Peyer's patch (tissue), 4 donors: ENCODE results near the gene SCIMP. TPM values are rescaled to one million over a fixed set of nuclear protein-coding genes. Genes with fewer than 3 reads are reported as not detected.
"Not testable (repeated sequence)": the region's sequence is repeated elsewhere in the genome, so short reads cannot be mapped to it uniquely, and the experiment has no call there.

Experiments used
- DNase-seq, 3 donors: peaks; one replicate each; pipeline ENCODE4 v3.0.0-alpha.2; 2017 to 2019
- H3K27ac ChIP-seq, 4 donors: fragments of 200-600 bp; sonication (generic); one replicate each; pipeline ENCODE4 v1.5.1; 2016 to 2019
- H3K27me3 ChIP-seq, 2 donors: fragments of 200-600 bp; sonication (generic); one replicate each; pipeline ENCODE4 v1.5.1; 2019
- H3K36me3 ChIP-seq, 3 donors: fragments of 200-600 bp; sonication (generic); one replicate each; pipeline ENCODE4 v1.5.1; 2016 to 2019
- H3K4me1 ChIP-seq, 4 donors: fragments of 200-600 bp; sonication (generic); one replicate each; pipeline ENCODE4 v1.5.1; 2016 to 2019
- H3K4me3 ChIP-seq, 4 donors: fragments of 200-600 bp; sonication (generic); 1 replicate in 3 of 4; 2 replicates in 1 of 4; pipeline ENCODE4 v1.5.1; 2016 to 2019; ENCODE audit warnings: mild to moderate bottlenecking in 1 of 4
- H3K9me3 ChIP-seq, 4 donors: fragments of 200-600 bp; sonication (generic); one replicate each; pipeline ENCODE4 v1.5.1; 2016 to 2019; ENCODE audit warnings: mild to moderate bottlenecking in 1 of 4
- CTCF ChIP-seq, 6 experiments: fragments of 450-650 bp in 4 of 6; fragments of 200-600 bp in 2 of 6; sonication (generic) in 1 of 6; IDR thresholded peaks; one replicate each; pipeline ENCODE4 v1.5.1; 2017 to 2019; ENCODE audit warnings: antibody characterized with exemption in 6 of 6, mild to moderate bottlenecking in 3 of 6, moderate library complexity in 1 of 6
- POLR2A ChIP-seq, 2 donors: fragments of 450-650 bp; IDR thresholded peaks; one replicate each; pipeline ENCODE4 v1.5.1; 2017; ENCODE audit warnings: antibody characterized with exemption in 2 of 2, mild to moderate bottlenecking in 2 of 2, moderate library complexity in 2 of 2
- total RNA-seq, 4 donors: library from RNA; depleted of rRNA; stranded (reverse); fragments of >200 nt; gene quantifications; one replicate each; pipeline ENCODE4 v1.1.0, GENCODE V29; 2016

SCIMP gene
- total RNA-seq, 4 donors from 2014 or later = 0.35 to 16.5 (median 1.5) TPM; not detected in 1

GRCh38 chr17:5236938-5237540 is 2.4 kb upstream of the SCIMP start:
- H3K4me1 ChIP-seq = peaks cover 0 to 13% (median 7%) of the 10 kb centered on the region in 4 donors
- H3K36me3 ChIP-seq = no peaks in the 10 kb centered on the region
- TF ChIP-seq POLR2A (IDR thresholded peaks at IDR 0.05) (no peak), CTCF (IDR thresholded peaks at IDR 0.05) (no peak)
- H3K9me3 ChIP-seq = no peaks in the 10 kb centered on the region
- peak overlapping the region in 1 of 4 donors; percentile 68 for H3K27ac ChIP-seq
- no peak overlapping the region for H3K4me3 ChIP-seq
- no peak for DNase-seq
- H3K27me3 ChIP-seq = no peaks in the 10 kb centered on the region

GRCh38 chr17:5233492-5233891 is 1.2 kb downstream of the SCIMP start:
- not testable (repeated sequence) for DNase-seq, H3K9me3 ChIP-seq, H3K27me3 ChIP-seq, H3K4me1 ChIP-seq, H3K36me3 ChIP-seq
- Histone ChIP-seq H3K27ac (peak overlapping the region in 3 of 4 donors; percentile 19 to 89 (median 73)), H3K4me3 (peak overlapping the region in 3 of 4 donors; percentile 23 to 44 (median 33))

- Histone ChIP-seq H3K4me3 (peak overlapping the region in 1 of 4 donors; percentile 10), H3K36me3 (peaks cover 0 to 4% (median 0%) of the 10 kb centered on the region in 3 donors), H3K9me3 (no peaks in the 10 kb centered on the region), H3K27ac (peak overlapping the region in 2 of 4 donors; percentile 77 to 89), H3K27me3 (no peaks in the 10 kb centered on the region), H3K4me1 (peaks cover 0 to 14% (median 0%) of the 10 kb centered on the region in 4 donors)
- TF ChIP-seq CTCF (IDR thresholded peaks at IDR 0.05) (no peak), POLR2A (IDR thresholded peaks at IDR 0.05) (no peak)
- peak in 2 of 3 donors; percentile 73 to 82 for DNase-seq
These were observed 7.5 kb downstream of the SCIMP start for GRCh38 chr17:5226940-5227878.

DNA sequence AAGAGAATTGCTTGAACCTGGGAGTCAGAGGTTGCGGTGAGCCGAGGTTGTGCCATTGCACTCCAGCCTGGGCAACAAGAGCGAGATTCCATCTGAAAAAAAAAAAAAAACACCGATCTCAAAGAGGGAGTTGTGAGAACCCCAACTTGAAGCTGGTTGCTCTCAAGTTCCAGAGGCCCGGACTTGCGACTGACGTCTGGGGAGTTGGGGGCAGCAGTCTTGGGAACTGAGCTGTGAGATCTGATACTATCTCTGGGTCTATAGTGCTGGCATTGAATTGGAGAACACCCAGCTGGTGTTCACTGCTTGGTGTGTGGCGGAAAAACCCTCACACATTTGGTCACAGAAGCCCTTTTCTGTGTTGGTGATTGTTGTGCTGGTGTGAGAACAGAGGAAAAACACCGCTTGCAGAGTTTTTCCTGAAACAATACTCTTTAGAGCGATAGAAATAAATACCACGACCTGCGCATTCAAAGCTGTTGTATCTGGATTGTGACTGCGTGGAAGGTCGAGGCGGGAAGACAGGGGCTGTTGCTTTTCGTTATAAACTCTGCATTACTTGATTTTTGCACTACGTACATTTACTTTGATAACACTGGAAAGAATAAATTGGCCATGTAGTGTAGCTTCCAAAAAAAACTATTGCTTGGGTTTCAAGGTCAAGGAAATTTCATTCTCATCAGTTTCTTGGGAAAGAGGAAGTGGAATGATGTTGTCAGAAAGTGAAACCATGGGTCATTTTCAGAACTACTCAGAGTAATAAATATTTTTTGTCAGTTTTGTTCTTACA is 8.8 kb downstream of the SCIMP start:
- Histone ChIP-seq H3K9me3 (no peaks in the 10 kb centered on the region), H3K36me3 (peaks cover 0 to 4% (median 0%) of the 10 kb centered on the region in 3 donors), H3K27ac (peak overlapping the region in 2 of 4 donors; percentile 77 to 89), H3K27me3 (no peaks in the 10 kb centered on the region), H3K4me1 (peaks cover 0 to 14% (median 0%) of the 10 kb centered on the region in 4 donors), H3K4me3 (no peak overlapping the region)
- DNase-seq = no peak
- no peak for TF ChIP-seq CTCF (IDR thresholded peaks at IDR 0.05)
- TF ChIP-seq POLR2A (IDR thresholded peaks at IDR 0.05) = no peak

DNA sequence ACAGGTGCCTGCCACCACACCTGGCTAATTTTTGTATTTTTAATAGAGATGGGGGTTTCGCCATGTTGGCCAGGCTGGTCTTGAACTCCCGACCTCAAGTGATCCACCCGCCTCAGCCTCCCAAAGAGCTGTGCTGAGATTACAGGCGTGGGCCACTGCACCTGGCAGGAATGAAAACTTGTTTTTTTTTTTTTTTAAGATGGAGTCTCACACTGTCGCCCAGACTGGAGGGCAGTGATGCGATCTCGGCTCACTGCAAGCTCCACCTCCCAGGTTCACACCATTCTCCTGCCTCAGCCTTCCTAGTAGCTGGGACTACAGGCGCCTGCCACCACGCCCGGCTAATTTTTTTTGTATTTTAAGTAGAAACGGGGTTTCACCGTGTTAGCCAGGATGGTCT is 12.7 kb downstream of the SCIMP start:
- not testable (repeated sequence) for H3K4me3 ChIP-seq, H3K9me3 ChIP-seq, H3K36me3 ChIP-seq, DNase-seq, H3K27me3 ChIP-seq
- H3K27ac ChIP-seq = peak overlapping the region in 2 of 4 donors; percentile 66 to 89
- H3K4me1 ChIP-seq = peaks cover 0 to 11% (median 0%) of the 10 kb centered on the region in 4 donors

DNA sequence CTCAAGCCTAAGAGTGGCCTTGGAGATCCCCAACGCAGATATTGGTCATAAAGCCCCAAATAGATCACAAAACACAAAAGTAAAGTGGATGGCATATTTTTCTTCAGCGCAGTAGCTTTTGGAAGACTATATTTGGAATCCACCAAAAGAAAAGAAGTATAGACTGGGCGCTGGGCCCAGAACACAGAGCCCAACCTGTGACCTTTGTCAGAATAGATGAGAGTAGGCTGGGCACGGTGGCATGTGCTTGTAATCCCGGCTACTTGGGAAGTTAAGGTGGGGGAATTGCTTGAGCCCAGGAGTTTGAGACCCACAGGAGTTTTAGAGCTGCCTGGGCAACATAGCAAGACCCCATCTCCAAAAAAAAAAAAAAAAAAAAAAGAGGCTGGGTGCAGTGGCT is 14.6 kb downstream of the SCIMP start:
- Histone ChIP-seq H3K4me3 (no peak overlapping the region), H3K4me1 (peaks cover 0 to 11% (median 0%) of the 10 kb centered on the region in 4 donors), H3K27me3 (no peaks in the 10 kb centered on the region), H3K36me3 (peaks cover 0 to 7% (median 0%) of the 10 kb centered on the region in 3 donors), H3K9me3 (no peaks in the 10 kb centered on the region), H3K27ac (peak overlapping the region in 2 of 4 donors; percentile 62 to 89)
- TF ChIP-seq POLR2A (IDR thresholded peaks at IDR 0.05) (no peak), CTCF (IDR thresholded peaks at IDR 0.05) (no peak)
- no peak for DNase-seq
